HepG2 (cell line): ENCODE results near the gene NOTUM. TPM values are rescaled to one million over a fixed set of nuclear protein-coding genes. Genes with fewer than 3 reads are reported as not detected.

Experiments
- HHEX ChIP-seq: IDR thresholded peaks from 2 replicates; pipeline ENCODE4 v1.6.1; 2016; ENCODE audit warnings: control low read depth
- MAFG ChIP-seq: sonication (generic); formaldehyde crosslinking; IDR thresholded peaks from 2 replicates; pipeline ENCODE4 v1.5.1; 2020; ENCODE audit warnings: mild to moderate bottlenecking, missing genetic modification reagents
- MED8 ChIP-seq: sonication (generic); formaldehyde crosslinking; IDR thresholded peaks from 2 replicates; pipeline ENCODE4 v1.8.1; 2023; ENCODE audit warnings: mild to moderate bottlenecking, missing genetic modification reagents; ENCODE audit not compliant: insufficient replicate concordance
- NFYC ChIP-seq: IDR thresholded peaks from 2 replicates; pipeline ENCODE4 v1.6.1; 2016; ENCODE audit warnings: missing genetic modification reagents, missing compliant biosample characterization
- PITX1 ChIP-seq: sonication (generic); formaldehyde crosslinking; IDR thresholded peaks from 2 replicates; pipeline ENCODE4 v1.5.1; 2020; ENCODE audit warnings: mild to moderate bottlenecking, missing genetic modification reagents
- PTBP1 ChIP-seq: fragments of 200-400 bp; formaldehyde crosslinking; IDR thresholded peaks from 2 replicates; pipeline ENCODE4 v1.6.1; 2018; ENCODE audit warnings: low read length, low read depth; ENCODE audit not compliant: poor library complexity, severe bottlenecking
- TSC22D2 ChIP-seq: sonication (generic); formaldehyde crosslinking; IDR thresholded peaks from 2 replicates; pipeline ENCODE4 v1.5.1; 2020; ENCODE audit warnings: missing genetic modification reagents, mild to moderate bottlenecking, borderline replicate concordance
- ZKSCAN8 ChIP-seq: IDR thresholded peaks from 2 replicates; pipeline ENCODE4 v1.6.1; 2016; ENCODE audit warnings: borderline replicate concordance, missing genetic modification reagents, missing compliant biosample characterization
- ZMYM2 ChIP-seq: sonication (generic); formaldehyde crosslinking; IDR thresholded peaks from 2 replicates; pipeline ENCODE4 v1.8.0; 2022; ENCODE audit warnings: mild to moderate bottlenecking, missing genetic modification reagents
- ZNF160 ChIP-seq: sonication (generic); formaldehyde crosslinking; IDR thresholded peaks from 2 replicates; pipeline ENCODE4 v1.8.0; 2022; ENCODE audit warnings: mild to moderate bottlenecking, inconsistent platforms, missing genetic modification reagents
- ZNF230 ChIP-seq: sonication (generic); formaldehyde crosslinking; IDR thresholded peaks from 2 replicates; pipeline ENCODE4 v1.4.0; 2020; ENCODE audit warnings: mild to moderate bottlenecking, missing genetic modification reagents
- ZNF24 ChIP-seq: fragments of 450-650 bp; IDR thresholded peaks from 2 replicates; pipeline ENCODE4 v1.6.1; 2017; ENCODE audit warnings: antibody characterized with exemption, mild to moderate bottlenecking
- ZNF326 ChIP-seq: sonication (generic); formaldehyde crosslinking; IDR thresholded peaks from 2 replicates; pipeline ENCODE4 v1.4.0; 2020; ENCODE audit warnings: missing genetic modification reagents, borderline replicate concordance
- ZNF431 ChIP-seq: sonication (generic); formaldehyde crosslinking; IDR thresholded peaks from 2 replicates; pipeline ENCODE4 v1.9.0; 2022; ENCODE audit warnings: missing genetic modification reagents, low read depth, mild to moderate bottlenecking, borderline replicate concordance
- ZNF563 ChIP-seq: sonication (generic); formaldehyde crosslinking; IDR thresholded peaks from 2 replicates; pipeline ENCODE4 v1.8.0; 2022; ENCODE audit warnings: mild to moderate bottlenecking, moderate library complexity, missing genetic modification reagents
- ZNF678 ChIP-seq: sonication (generic); formaldehyde crosslinking; IDR thresholded peaks from 2 replicates; pipeline ENCODE4 v1.4.0; 2020; ENCODE audit warnings: mild to moderate bottlenecking, missing genetic modification reagents
- ZNF747 ChIP-seq: sonication (generic); formaldehyde crosslinking; IDR thresholded peaks from 2 replicates; pipeline ENCODE4 v1.8.1; 2023; ENCODE audit warnings: missing genetic modification reagents, mild to moderate bottlenecking, borderline replicate concordance
- ZNF777 ChIP-seq: sonication (generic); formaldehyde crosslinking; IDR thresholded peaks from 2 replicates; pipeline ENCODE4 v1.4.0; 2020; ENCODE audit warnings: missing genetic modification reagents
- ZSCAN30 ChIP-seq: sonication (generic); formaldehyde crosslinking; IDR thresholded peaks from 2 replicates; pipeline ENCODE4 v1.5.0; 2020; ENCODE audit warnings: mild to moderate bottlenecking, missing genetic modification reagents
- polyA plus RNA-seq, 8 experiments: library from polyadenylated mRNA; depleted of rRNA in 3 of 8; stranded (reverse) in 7 of 8; unstranded in 1 of 8; fragments of >200 nt; fragmentation: Illumina TruSeq in 4 of 8; extraction: Trizol in 4 of 8; gene quantifications; 2 replicates each; pipeline versions ENCODE4 v1.2.1 to v1.2.3, GENCODE V29; 2011 to 2016; ENCODE audit warnings: low read depth in 4 of 8, missing spikeins in 1 of 8, mixed read lengths in 1 of 8; ENCODE audit not compliant: insufficient read depth in 1 of 8
- total RNA-seq, 5 experiments: library from RNA; depleted of rRNA; stranded (reverse); fragments of >200 nt; fragmentation: Illumina TruSeq; extraction: Trizol; gene quantifications; 2 replicates each; pipeline ENCODE4 v1.2.3, GENCODE V29; 2016; ENCODE audit warnings: low read depth in 1 of 5
- TF ChIP-seq, protein P1 (sequence below): sonication (generic); formaldehyde crosslinking; IDR thresholded peaks from 2 replicates; pipeline ENCODE4 v1.5.1; 2020; ENCODE audit warnings: missing genetic modification reagents, mild to moderate bottlenecking, borderline replicate concordance
- TF ChIP-seq, protein P2 (sequence below): sonication (generic); formaldehyde crosslinking; IDR thresholded peaks from 2 replicates; pipeline ENCODE4 v1.8.0; 2022; ENCODE audit warnings: mild to moderate bottlenecking, missing genetic modification reagents, borderline replicate concordance
- TF ChIP-seq, protein P3 (sequence below): IDR thresholded peaks from 2 replicates; pipeline ENCODE4 v1.6.1; 2016; ENCODE audit warnings: low read depth
- TF ChIP-seq, protein P4 (sequence below): sonication (generic); formaldehyde crosslinking; IDR thresholded peaks from 2 replicates; pipeline ENCODE4 v1.4.0; 2020; ENCODE audit warnings: missing genetic modification reagents

Gene NOTUM
- total and polyA plus RNA-seq, 2 of the 13 experiments (the other 11 are each of a cell fraction or from before 2014, with no cell fraction given), result 150 to 160 TPM

DNA sequence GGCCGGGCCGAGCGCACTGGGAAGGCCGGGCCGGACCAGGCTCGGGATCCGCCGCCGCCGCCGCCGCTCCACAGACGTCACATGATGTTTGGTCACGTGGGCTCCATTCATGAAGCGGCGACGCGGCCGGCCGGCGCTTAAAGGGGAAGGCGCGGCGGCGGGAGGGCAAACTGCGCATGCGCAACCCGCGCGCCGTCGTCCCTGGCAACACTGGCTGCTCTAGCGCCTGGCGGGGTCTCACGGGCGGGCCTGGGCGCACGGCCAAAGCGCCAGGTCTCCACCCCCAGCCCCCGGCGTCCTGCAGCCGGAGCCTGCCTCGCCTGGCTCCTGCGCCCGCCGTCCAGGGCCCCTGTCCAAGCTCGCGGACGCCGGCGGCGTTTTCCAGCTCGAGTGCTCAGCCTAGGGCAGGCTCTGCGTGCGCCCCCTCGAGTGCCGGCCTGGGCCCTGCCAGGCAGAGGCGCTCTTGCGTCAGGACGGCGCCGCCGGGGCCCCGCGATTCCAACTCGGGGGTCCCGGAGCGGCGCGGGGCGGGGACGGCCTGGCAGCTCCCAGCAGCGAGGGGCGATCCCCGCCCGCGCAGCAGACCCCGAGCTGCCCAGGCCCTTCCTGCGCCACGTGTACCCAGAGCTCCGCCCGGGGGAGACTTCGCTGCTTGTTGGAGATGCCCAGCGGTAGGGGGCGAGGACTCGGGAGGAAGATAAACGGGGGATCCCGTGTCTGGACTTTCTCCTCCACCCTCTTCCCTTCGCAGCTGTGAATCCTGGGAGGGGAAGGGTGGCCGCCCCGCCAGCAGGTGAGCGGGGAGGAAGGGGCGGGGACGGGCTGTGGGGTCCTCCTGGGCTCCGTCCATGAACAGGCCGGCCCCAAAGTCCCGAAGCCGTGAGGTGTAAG lies 33.1 kb downstream of the NOTUM start, which contains the start of gene MAFG (continued):
- TF ChIP-seq, protein P1, sequence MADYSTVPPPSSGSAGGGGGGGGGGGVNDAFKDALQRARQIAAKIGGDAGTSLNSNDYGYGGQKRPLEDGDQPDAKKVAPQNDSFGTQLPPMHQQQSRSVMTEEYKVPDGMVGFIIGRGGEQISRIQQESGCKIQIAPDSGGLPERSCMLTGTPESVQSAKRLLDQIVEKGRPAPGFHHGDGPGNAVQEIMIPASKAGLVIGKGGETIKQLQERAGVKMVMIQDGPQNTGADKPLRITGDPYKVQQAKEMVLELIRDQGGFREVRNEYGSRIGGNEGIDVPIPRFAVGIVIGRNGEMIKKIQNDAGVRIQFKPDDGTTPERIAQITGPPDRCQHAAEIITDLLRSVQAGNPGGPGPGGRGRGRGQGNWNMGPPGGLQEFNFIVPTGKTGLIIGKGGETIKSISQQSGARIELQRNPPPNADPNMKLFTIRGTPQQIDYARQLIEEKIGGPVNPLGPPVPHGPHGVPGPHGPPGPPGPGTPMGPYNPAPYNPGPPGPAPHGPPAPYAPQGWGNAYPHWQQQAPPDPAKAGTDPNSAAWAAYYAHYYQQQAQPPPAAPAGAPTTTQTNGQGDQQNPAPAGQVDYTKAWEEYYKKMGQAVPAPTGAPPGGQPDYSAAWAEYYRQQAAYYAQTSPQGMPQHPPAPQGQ (CRISPR knock-in tag), result no peak; the same call in 1 of the 2 replicates
- TF ChIP-seq ZNF777 (CRISPR knock-in tag), result peak; percentile 100
- TF ChIP-seq ZNF431 (CRISPR knock-in tag), result no peak
- peak; percentile 35 for TF ChIP-seq ZMYM2 (CRISPR knock-in tag)
- TF ChIP-seq ZSCAN30 (CRISPR knock-in tag), result no peak
- TF ChIP-seq, protein P2, sequence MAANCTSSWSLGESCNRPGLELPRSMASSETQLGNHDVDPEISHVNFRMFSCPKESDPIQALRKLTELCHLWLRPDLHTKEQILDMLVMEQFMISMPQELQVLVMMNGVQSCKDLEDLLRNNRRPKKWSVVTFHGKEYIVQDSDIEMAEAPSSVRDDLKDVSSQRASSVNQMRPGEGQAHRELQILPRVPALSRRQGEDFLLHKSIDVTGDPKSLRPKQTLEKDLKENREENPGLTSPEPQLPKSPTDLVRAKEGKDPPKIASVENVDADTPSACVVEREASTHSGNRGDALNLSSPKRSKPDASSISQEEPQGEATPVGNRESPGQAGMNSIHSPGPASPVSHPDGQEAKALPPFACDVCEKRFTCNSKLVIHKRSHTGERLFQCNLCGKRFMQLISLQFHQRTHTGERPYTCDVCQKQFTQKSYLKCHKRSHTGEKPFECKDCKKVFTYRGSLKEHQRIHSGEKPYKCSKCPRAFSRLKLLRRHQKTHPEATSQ (CRISPR knock-in tag), result no peak
- no peak for TF ChIP-seq ZNF230
- no peak; the same call in 1 of the 2 replicates for TF ChIP-seq PITX1 (CRISPR knock-in tag)
- TF ChIP-seq NFYC (CRISPR knock-in tag), result no peak
- TF ChIP-seq ZNF747 (CRISPR knock-in tag), result peak; percentile 91; the same call in 1 of the 2 replicates
- TF ChIP-seq ZNF160, result 0 out of 2 replicates have a peak, but pooled peaks have one; percentile 78
- no peak for TF ChIP-seq MAFG (CRISPR knock-in tag)
- peak; percentile 32 for TF ChIP-seq PTBP1
- no peak; the same call in none of the 2 replicates for TF ChIP-seq ZNF326 (CRISPR knock-in tag)
- TF ChIP-seq MED8 (CRISPR knock-in tag), result peak; percentile 86
- TF ChIP-seq HHEX (CRISPR knock-in tag), result no peak
- TF ChIP-seq, protein P3, sequence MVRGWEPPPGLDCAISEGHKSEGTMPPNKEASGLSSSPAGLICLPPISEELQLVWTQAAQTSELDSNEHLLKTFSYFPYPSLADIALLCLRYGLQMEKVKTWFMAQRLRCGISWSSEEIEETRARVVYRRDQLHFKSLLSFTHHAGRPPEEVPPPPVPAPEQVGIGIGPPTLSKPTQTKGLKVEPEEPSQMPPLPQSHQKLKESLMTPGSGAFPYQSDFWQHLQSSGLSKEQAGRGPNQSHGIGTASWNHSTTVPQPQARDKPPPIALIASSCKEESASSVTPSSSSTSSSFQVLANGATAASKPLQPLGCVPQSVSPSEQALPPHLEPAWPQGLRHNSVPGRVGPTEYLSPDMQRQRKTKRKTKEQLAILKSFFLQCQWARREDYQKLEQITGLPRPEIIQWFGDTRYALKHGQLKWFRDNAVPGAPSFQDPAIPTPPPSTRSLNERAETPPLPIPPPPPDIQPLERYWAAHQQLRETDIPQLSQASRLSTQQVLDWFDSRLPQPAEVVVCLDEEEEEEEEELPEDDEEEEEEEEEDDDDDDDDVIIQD (CRISPR knock-in tag), result no peak
- TF ChIP-seq ZNF563 (CRISPR knock-in tag), result 0 out of 2 replicates have a peak, but pooled peaks have one; percentile 25
- peak; percentile 36; the same call in 1 of the 2 replicates for TF ChIP-seq ZNF24
- TF ChIP-seq, protein P4, sequence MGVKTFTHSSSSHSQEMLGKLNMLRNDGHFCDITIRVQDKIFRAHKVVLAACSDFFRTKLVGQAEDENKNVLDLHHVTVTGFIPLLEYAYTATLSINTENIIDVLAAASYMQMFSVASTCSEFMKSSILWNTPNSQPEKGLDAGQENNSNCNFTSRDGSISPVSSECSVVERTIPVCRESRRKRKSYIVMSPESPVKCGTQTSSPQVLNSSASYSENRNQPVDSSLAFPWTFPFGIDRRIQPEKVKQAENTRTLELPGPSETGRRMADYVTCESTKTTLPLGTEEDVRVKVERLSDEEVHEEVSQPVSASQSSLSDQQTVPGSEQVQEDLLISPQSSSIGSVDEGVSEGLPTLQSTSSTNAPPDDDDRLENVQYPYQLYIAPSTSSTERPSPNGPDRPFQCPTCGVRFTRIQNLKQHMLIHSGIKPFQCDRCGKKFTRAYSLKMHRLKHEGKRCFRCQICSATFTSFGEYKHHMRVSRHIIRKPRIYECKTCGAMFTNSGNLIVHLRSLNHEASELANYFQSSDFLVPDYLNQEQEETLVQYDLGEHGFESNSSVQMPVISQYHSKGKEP (CRISPR knock-in tag), result no peak
- TF ChIP-seq TSC22D2 (CRISPR knock-in tag), result peak; percentile 80; the same call in 1 of the 2 replicates
- peak; percentile 31; the same call in 1 of the 2 replicates for TF ChIP-seq ZKSCAN8 (CRISPR knock-in tag)
- no peak for TF ChIP-seq ZNF678 (CRISPR knock-in tag)
